Right renal pelvis (tissue), 4 donors: ENCODE data around the gene CD40LG. TPM values are rescaled to one million over a fixed set of nuclear protein-coding genes. Genes with fewer than 3 reads are reported as not detected.

Experiments
- DNase-seq, 4 donors: peaks; one replicate each; pipeline ENCODE4 v3.0.0-alpha.2; 2013; ENCODE audit warnings: low read depth in 4 of 4, low spot score in 3 of 4, missing footprints in 1 of 4
- polyA plus RNA-seq, 4 donors: library from polyadenylated mRNA; unstranded; fragments of 120-200 nt; gene quantifications; one replicate each; pipeline ENCODE4 v1.2.1, GENCODE V29; 2013; ENCODE audit not compliant: insufficient read length in 4 of 4

Gene CD40LG
- polyA plus RNA-seq, 4 donors: 0.08 to 0.20 (median 0.09) TPM

- no peak for DNase-seq
Measured at GRCh38 chrX:136692271-136692670, 44.3 kb downstream of the CD40LG start.

DNA sequence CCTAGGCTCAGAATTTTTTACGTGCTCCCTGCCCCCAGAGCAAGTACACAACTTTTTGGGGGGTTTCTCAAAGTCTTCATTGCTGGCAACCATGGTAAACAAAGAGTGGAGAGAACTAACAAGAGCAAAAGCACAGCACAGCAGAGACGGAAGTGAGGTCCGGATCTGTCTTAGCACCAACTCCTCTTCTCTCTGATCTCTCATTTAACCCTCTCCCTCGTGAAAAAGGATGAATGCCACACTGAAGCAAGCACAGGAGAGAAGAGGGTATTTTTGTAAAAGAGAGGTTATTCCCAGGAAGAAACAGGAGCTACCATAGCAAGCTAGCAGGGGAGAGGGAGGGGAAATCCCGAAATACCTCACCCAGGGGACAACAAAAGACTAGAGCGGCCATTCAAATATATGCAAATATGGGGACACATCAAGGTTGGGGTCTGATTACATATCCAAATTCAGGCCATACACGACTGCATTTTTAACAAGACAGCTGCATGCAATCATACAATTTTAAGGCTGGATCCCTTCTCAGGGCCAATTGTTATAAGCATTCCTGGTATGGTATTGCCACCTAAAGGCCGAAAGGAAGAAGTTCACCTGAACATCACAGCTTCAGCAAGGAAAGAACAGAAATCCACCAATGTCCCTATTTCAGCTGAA, 46.6 kb downstream of the CD40LG start:
- DNase-seq: peak; percentile 8 to 40 (median 17)

GRCh38 chrX:136697156-136697555, 49.2 kb downstream of the CD40LG start:
- DNase-seq: no peak

DNA sequence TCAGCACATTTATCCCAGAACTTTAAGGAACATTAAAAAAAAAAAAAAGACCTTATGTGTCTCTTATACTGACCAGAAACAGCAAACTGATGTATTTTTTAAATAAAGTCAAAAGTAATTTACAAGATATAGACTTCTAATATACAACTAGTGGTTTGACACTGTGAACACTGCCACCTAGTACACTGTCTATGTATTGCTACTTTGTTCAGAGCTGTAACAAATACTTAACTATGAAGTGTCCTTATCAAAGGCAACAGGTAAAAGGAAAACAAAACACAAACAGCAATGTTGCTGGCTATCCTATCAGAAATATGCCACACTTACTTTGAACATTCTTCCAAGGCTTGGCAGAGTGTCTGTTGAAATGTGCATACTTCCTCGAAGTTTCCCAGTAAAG, 60.4 kb downstream of the CD40LG start:
- DNase-seq: no peak

Other genes with a start within 250 kb of the CD40LG start
- gene BRS3, start 160.2 kb upstream of the CD40LG start, polyA plus RNA-seq: under 1 TPM in 3 of 4 donors, not detected in 1; 0.05 to 0.08 (median 0.07) TPM
- 100 to 1,000 TPM; 106 to 131 (median 127) TPM for gene HTATSF1, start 150.6 kb upstream of the CD40LG start, polyA plus RNA-seq
- 10 to 100 TPM in 1 of 4 donors, 1 to 10 TPM in 3; 6.5 to 16.0 (median 8.3) TPM for gene VGLL1, start 115.9 kb upstream of the CD40LG start, polyA plus RNA-seq
- 10 to 100 TPM; 11.2 to 14.8 (median 13.3) TPM for gene ARHGEF6, start 132.8 kb downstream of the CD40LG start, polyA plus RNA-seq
- 100 to 1,000 TPM; 368 to 441 (median 417) TPM for gene RBMX, start 232.6 kb downstream of the CD40LG start, polyA plus RNA-seq